Body of pancreas (tissue), 4 donors: ENCODE measurements around the gene ITIH4.

Experiments
- POLR2A ChIP-seq, 3 donors: fragments of 450-650 bp; IDR thresholded peaks; one replicate each; pipeline ENCODE4 v1.6.1; 2016; ENCODE audit warnings: antibody characterized with exemption in 3 of 3, mild to moderate bottlenecking in 2 of 3
- TF ChIP-seq, protein P1 (sequence below), 7 experiments: fragments of 450-650 bp in 4 of 7; fragments of 200-600 bp in 3 of 7; sonication (generic) in 3 of 7; IDR thresholded peaks; one replicate each; pipeline ENCODE4 v1.5.1; 2016 to 2019; ENCODE audit warnings: antibody characterized with exemption in 7 of 7

DNA sequence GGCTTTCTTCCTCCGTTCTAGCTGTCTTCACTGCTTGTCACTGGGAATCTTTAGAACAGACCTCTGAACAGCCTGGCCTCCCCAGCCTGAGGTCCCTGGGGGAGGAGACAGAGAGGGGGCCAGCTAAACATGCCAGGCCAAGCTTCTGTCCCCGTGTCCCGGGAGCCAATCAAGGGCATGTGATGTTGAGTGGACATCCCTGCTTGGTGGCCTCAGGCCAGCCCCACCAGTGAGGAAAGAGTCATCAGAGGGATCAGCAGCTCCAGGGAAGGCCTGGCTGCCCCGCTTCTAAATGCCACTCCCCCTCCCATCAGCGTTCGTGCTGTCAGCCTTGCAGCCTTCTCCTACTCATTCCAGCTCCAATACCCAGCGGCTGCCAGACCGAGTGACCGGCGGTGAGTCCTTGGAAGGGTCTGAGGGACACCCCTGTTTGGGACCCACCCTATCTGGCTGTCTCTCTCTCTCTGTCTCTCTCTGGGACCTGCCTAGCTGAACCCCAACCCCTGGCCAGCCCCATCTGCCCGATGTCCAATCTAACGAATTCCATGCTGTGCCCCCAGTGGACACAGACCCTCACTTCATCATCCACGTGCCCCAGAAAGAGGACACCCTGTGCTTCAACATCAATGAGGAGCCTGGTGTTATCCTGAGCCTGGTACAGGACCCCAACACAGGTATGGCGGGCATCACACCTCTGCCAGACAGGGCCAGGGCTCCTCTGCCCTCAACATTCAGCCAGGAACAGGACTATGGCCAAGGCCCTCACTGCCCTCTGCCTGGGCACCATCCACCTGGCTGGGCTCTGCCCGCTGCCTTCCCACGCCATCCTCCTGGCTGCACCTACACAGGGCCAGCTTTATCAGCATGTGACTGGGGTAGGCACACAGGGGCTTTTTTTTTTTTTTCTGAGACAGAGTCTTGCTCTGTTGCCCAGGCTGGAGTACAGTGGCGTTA lies 42.5 kb downstream of the ITIH4 start:
- no peak for TF ChIP-seq POLR2A (IDR thresholded peaks at IDR 0.05)
- TF ChIP-seq, protein P1, sequence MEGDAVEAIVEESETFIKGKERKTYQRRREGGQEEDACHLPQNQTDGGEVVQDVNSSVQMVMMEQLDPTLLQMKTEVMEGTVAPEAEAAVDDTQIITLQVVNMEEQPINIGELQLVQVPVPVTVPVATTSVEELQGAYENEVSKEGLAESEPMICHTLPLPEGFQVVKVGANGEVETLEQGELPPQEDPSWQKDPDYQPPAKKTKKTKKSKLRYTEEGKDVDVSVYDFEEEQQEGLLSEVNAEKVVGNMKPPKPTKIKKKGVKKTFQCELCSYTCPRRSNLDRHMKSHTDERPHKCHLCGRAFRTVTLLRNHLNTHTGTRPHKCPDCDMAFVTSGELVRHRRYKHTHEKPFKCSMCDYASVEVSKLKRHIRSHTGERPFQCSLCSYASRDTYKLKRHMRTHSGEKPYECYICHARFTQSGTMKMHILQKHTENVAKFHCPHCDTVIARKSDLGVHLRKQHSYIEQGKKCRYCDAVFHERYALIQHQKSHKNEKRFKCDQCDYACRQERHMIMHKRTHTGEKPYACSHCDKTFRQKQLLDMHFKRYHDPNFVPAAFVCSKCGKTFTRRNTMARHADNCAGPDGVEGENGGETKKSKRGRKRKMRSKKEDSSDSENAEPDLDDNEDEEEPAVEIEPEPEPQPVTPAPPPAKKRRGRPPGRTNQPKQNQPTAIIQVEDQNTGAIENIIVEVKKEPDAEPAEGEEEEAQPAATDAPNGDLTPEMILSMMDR (IDR thresholded peaks at IDR 0.05) = no peak
